ENCODE data around the gene USH2A. TPM values are rescaled to one million over a fixed set of nuclear protein-coding genes. Genes with fewer than 3 reads are reported as not detected.
"Not testable (repeated sequence)": the region's sequence is repeated elsewhere in the genome, so short reads cannot be mapped to it uniquely, and the experiment has no call there.

USH2A gene
- total RNA-seq, 6 donors from 2014 or later = under 0.01 to 0.11 TPM; not detected in 4

DNA sequence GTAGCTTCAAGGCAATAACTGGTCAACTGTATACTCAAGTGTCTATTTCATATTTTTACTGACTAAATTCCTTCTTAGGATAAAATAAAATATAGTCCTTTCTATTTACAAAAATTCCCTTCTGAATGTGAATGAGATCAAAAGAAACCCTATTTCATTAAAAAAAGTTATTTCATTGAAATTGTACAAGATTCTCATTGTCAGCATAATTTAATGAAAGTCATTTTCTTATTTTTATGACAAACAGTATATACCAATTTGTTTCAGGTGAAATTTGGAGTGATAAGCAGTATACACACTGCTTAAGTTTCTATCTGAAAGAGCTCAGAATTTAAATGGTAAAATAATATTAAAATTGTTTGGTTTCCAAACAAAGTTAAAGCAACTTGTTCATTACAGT lies 269.2 kb downstream of the USH2A start:
- H3K36me3 ChIP-seq = no peaks in the 10 kb centered on the region
- H3K9me3 ChIP-seq = no peaks in the 10 kb centered on the region
- no peak overlapping the region for H3K4me3 ChIP-seq
- H3K27me3 ChIP-seq = no peaks in the 10 kb centered on the region
- no peak overlapping the region for H3K27ac ChIP-seq
- no peaks in the 10 kb centered on the region for H3K4me1 ChIP-seq
- DNase-seq = no peak
- TF ChIP-seq EP300 (IDR thresholded peaks at IDR 0.05) = no peak
- no peak for TF ChIP-seq CTCF (IDR thresholded peaks at IDR 0.05)
- no peak for TF ChIP-seq POLR2A (IDR thresholded peaks at IDR 0.05)
- TF ChIP-seq POLR2AphosphoS5 (IDR thresholded peaks at IDR 0.05) = no peak
- ATAC-seq (ENCODE audit: low FRiP score in 2 of 2) = no peak

DNA sequence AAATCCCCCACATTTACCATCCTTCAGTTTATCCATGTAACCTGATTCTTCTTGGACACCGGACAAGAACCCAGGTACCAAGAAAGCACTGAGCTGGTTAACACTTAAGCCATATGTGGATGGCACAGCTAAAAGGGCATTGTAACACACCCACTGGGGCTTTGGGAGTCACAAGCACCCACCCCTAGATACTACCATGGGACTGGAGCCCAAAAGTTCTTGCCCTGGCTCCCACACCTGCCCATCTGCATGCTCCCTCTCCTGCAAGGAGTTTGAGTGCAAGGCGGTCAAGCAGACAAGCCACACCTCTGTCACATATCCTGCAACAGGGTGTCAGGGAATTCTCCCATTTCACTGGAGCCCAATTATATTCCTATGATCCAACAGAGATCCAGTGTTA lies 270.1 kb downstream of the USH2A start:
- no peaks in the 10 kb centered on the region for H3K9me3 ChIP-seq
- WGBS, 2 donors = 91 to 96% methylated on average over 2 of the region's 2 CpGs
- H3K27me3 ChIP-seq = no peaks in the 10 kb centered on the region
- no peaks in the 10 kb centered on the region for H3K36me3 ChIP-seq
- no peak for TF ChIP-seq POLR2A (IDR thresholded peaks at IDR 0.05)
- no peak for TF ChIP-seq CTCF (IDR thresholded peaks at IDR 0.05)
- TF ChIP-seq POLR2AphosphoS5 (IDR thresholded peaks at IDR 0.05) = no peak
- TF ChIP-seq EP300 (IDR thresholded peaks at IDR 0.05) = no peak
- H3K4me1 ChIP-seq = no peaks in the 10 kb centered on the region
- ATAC-seq (ENCODE audit: low FRiP score in 2 of 2) (no peak), DNase-seq (no peak)
- no peak overlapping the region for H3K4me3 ChIP-seq
- H3K27ac ChIP-seq = no peak overlapping the region

DNA sequence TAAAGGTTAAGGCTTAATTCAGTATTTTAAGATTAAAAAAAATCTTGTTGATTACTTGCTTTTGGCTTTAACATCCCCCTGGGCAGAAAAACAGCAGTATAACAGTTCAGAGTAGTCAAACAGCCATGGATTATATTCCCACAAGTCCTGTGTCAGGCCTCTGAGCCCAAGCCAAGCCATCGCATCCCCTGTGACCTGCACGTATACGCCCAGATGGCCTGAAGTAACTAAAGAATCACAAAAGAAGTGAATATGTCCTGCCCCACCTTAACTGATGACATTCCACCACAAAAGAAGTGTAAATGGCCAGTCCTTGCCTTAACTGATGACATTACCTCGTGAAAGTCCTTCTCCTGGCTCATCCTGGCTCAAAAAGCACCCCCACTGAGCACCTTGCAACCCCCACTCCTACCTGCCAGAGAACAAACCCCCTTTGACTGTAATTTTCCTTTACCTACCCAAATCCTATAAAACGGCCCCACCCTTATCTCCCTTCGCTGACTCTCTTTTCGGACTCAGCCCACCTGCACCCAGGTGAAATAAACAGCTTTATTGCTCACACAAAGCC lies 277.7 kb downstream of the USH2A start:
- H3K9me3 ChIP-seq = not testable (repeated sequence)
- WGBS, 2 donors = 85 to 92% methylated on average over 7 of the region's 7 CpGs

GRCh38 chr1:216144661-216145450 lies 278.4 kb downstream of the USH2A start:
- no peak for TF ChIP-seq CTCF (IDR thresholded peaks at IDR 0.05)
- no peak for TF ChIP-seq EP300 (IDR thresholded peaks at IDR 0.05)
- no peak for TF ChIP-seq POLR2AphosphoS5 (IDR thresholded peaks at IDR 0.05)
- no peak for TF ChIP-seq POLR2A (IDR thresholded peaks at IDR 0.05)
- Histone ChIP-seq H3K27ac (no peak overlapping the region), H3K9me3 (no peaks in the 10 kb centered on the region), H3K27me3 (no peaks in the 10 kb centered on the region), H3K4me3 (no peak overlapping the region), H3K36me3 (no peaks in the 10 kb centered on the region), H3K4me1 (no peaks in the 10 kb centered on the region)
- ATAC-seq (ENCODE audit: low FRiP score in 2 of 2) (no peak), DNase-seq (no peak)
- 76 to 78% methylated on average over 5 of the region's 5 CpGs for WGBS, 2 donors

More for the DNA sequence above, 277.7 kb downstream of the USH2A start:
- not testable (repeated sequence) for H3K4me3 ChIP-seq; H3K27me3 ChIP-seq; H3K27ac ChIP-seq; DNase-seq; H3K4me1 ChIP-seq; H3K36me3 ChIP-seq; ATAC-seq (ENCODE audit: low FRiP score in 2 of 2)

DNA sequence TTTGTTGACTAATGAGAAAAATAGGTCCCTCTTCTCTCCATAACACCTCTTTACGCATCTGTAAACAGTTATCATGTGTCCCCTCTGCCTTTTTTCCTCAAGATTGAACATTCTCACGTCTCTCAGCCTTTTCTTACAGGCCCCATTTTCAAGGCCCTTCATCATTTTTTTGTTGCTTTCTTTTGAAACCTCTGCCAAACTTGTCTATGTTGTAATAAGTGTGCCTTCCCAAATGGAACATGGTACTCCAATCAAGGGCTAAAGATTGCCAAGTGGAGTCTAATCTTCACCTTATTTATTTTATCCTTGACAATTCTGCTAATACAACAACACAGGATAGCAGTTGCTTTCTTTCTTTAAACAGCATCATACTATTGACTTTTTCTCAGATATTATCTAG lies 280.3 kb downstream of the USH2A start:
- H3K9me3 ChIP-seq = no peaks in the 10 kb centered on the region
- WGBS, 2 donors = 57 to 59% methylated on average over 2 of the region's 2 CpGs
- no peak overlapping the region for H3K27ac ChIP-seq
- H3K4me1 ChIP-seq = no peaks in the 10 kb centered on the region
- ATAC-seq (ENCODE audit: low FRiP score in 2 of 2) (no peak), DNase-seq (no peak)
- TF ChIP-seq EP300 (IDR thresholded peaks at IDR 0.05) (no peak), POLR2A (IDR thresholded peaks at IDR 0.05) (no peak), CTCF (IDR thresholded peaks at IDR 0.05) (no peak), POLR2AphosphoS5 (IDR thresholded peaks at IDR 0.05) (no peak)
- no peaks in the 10 kb centered on the region for H3K36me3 ChIP-seq
- H3K4me3 ChIP-seq = no peak overlapping the region
- H3K27me3 ChIP-seq = no peaks in the 10 kb centered on the region
